ENCODE measurements around the gene MPHOSPH8. TPM values are rescaled to one million over a fixed set of nuclear protein-coding genes. Genes with fewer than 3 reads are reported as not detected.

The MPHOSPH8 gene
- total RNA-seq, 2 donors from 2014 or later = 18.1 to 24.0 TPM

GRCh38 chr13:19664481-19665230 lies 31.2 kb downstream of the MPHOSPH8 start:
- Histone ChIP-seq H3K4me1 (ENCODE audit: control insufficient read depth, insufficient read depth, low read length) (no peaks in the 10 kb centered on the region), H3K9ac (ENCODE audit: extremely low read depth, low read length, poor library complexity, severe bottlenecking) (no peak overlapping the region), H3K27me3 (ENCODE audit: control insufficient read depth, insufficient read depth, low read length, poor library complexity, severe bottlenecking) (no peaks in the 10 kb centered on the region), H3K4me3 (ENCODE audit: low read length) (no peak overlapping the region), H3K9me3 (ENCODE audit: control insufficient read depth, low read length) (no peaks in the 10 kb centered on the region), H3K36me3 (ENCODE audit: control insufficient read depth, insufficient read depth, low read length) (peaks cover 50% of the 10 kb centered on the region), H3K27ac (ENCODE audit: low read depth, low read length) (no peak overlapping the region)
- DNase-seq = no peak
- WGBS, 2 experiments (ENCODE audit: insufficient coverage in 1 of 2, insufficient read length in 1 of 2) = 92 to 97% methylated on average over 6 to 14 of the region's 14 CpGs
- no peak overlapping the region for H3K4me3 Mint-ChIP-seq
- H3K9me3 Mint-ChIP-seq = no peaks in the 10 kb centered on the region
- H3K4me1 Mint-ChIP-seq = no peaks in the 10 kb centered on the region
- TF ChIP-seq CTCF (conservative IDR thresholded peaks at IDR 0.05) = no peak
- H3K27me3 Mint-ChIP-seq (ENCODE audit: insufficient read depth) = no peaks in the 10 kb centered on the region
- no peak overlapping the region for H3K27ac Mint-ChIP-seq
- H3K36me3 Mint-ChIP-seq (ENCODE audit: low read depth) = peaks cover 66% of the 10 kb centered on the region

GRCh38 chr13:19665427-19665859 lies 32.0 kb downstream of the MPHOSPH8 start:
- DNase-seq = peak; percentile 60
- H3K4me1 ChIP-seq (ENCODE audit: control insufficient read depth, insufficient read depth, low read length) = no peaks in the 10 kb centered on the region
- no peaks in the 10 kb centered on the region for H3K27me3 ChIP-seq (ENCODE audit: control insufficient read depth, insufficient read depth, low read length, poor library complexity, severe bottlenecking)
- TF ChIP-seq CTCF (conservative IDR thresholded peaks at IDR 0.05) = no peak
- no peak overlapping the region for H3K4me3 ChIP-seq (ENCODE audit: low read length)
- Mint-ChIP-seq H3K9me3 (no peaks in the 10 kb centered on the region), H3K27ac (peak overlapping the region; percentile 79), H3K4me3 (no peak overlapping the region), H3K4me1 (no peaks in the 10 kb centered on the region), H3K27me3 (ENCODE audit: insufficient read depth) (no peaks in the 10 kb centered on the region), H3K36me3 (ENCODE audit: low read depth) (peaks cover 69% of the 10 kb centered on the region)
- H3K9me3 ChIP-seq (ENCODE audit: control insufficient read depth, low read length) = no peaks in the 10 kb centered on the region
- no peak overlapping the region for H3K27ac ChIP-seq (ENCODE audit: low read depth, low read length)
- 90 to 96% methylated on average over 4 to 14 of the region's 14 CpGs for WGBS, 2 experiments (ENCODE audit: insufficient coverage in 1 of 2, insufficient read length in 1 of 2)
- peaks cover 56% of the 10 kb centered on the region for H3K36me3 ChIP-seq (ENCODE audit: control insufficient read depth, insufficient read depth, low read length)
- no peak overlapping the region for H3K9ac ChIP-seq (ENCODE audit: extremely low read depth, low read length, poor library complexity, severe bottlenecking)

- H3K27me3 ChIP-seq (ENCODE audit: control insufficient read depth, insufficient read depth, low read length, poor library complexity, severe bottlenecking) = no peaks in the 10 kb centered on the region
- WGBS, 2 experiments (ENCODE audit: insufficient coverage in 1 of 2, insufficient read length in 1 of 2) = 89 to 100% methylated on average over 1 to 9 of the region's 9 CpGs
- Mint-ChIP-seq H3K4me1 (no peaks in the 10 kb centered on the region), H3K27me3 (ENCODE audit: insufficient read depth) (no peaks in the 10 kb centered on the region), H3K9me3 (no peaks in the 10 kb centered on the region), H3K27ac (peak overlapping the region; percentile 55), H3K36me3 (ENCODE audit: low read depth) (peaks cover 70% of the 10 kb centered on the region), H3K4me3 (no peak overlapping the region)
- no peaks in the 10 kb centered on the region for H3K9me3 ChIP-seq (ENCODE audit: control insufficient read depth, low read length)
- H3K36me3 ChIP-seq (ENCODE audit: control insufficient read depth, insufficient read depth, low read length) = peaks cover 74% of the 10 kb centered on the region
- no peak overlapping the region for H3K4me3 ChIP-seq (ENCODE audit: low read length)
- H3K9ac ChIP-seq (ENCODE audit: extremely low read depth, low read length, poor library complexity, severe bottlenecking) = no peak overlapping the region
- TF ChIP-seq CTCF (conservative IDR thresholded peaks at IDR 0.05) = no peak
- H3K4me1 ChIP-seq (ENCODE audit: control insufficient read depth, insufficient read depth, low read length) = no peaks in the 10 kb centered on the region
- no peak for DNase-seq
- no peak overlapping the region for H3K27ac ChIP-seq (ENCODE audit: low read depth, low read length)
Measured at GRCh38 chr13:19668778-19669177, 35.3 kb downstream of the MPHOSPH8 start.

Measured in endodermal cell (in vitro differentiated cells).